ENCODE data around the gene FAM53B. TPM values are rescaled to one million over a fixed set of nuclear protein-coding genes. Genes with fewer than 3 reads are reported as not detected.
A peak's percentile ranks its signal among the peaks of the same experiment; 100 is the strongest.

FAM53B gene
- total RNA-seq, 1 donor from 2014 or later = 19.3 TPM

GRCh38 chr10:124647421-124648130 lies 96.6 kb downstream of the FAM53B start:
- DNase-seq (ENCODE audit: low spot score) = peak; percentile 51

GRCh38 chr10:124646483-124647352 lies 97.5 kb downstream of the FAM53B start:
- DNase-seq (ENCODE audit: low spot score) = peak; percentile 87

- no peak for DNase-seq (ENCODE audit: low spot score)
Observed at GRCh38 chr10:124645467-124646095, 98.6 kb downstream of the FAM53B start.

- no peak for DNase-seq (ENCODE audit: low spot score)
Observed at GRCh38 chr10:124644771-124645415, 99.3 kb downstream of the FAM53B start.

GRCh38 chr10:124644236-124644635 lies 99.9 kb downstream of the FAM53B start:
- no peak for DNase-seq (ENCODE audit: low spot score)

- no peak for DNase-seq (ENCODE audit: low spot score)
Observed at GRCh38 chr10:124643330-124644009, 100.7 kb downstream of the FAM53B start.

GRCh38 chr10:124642088-124642710 lies 102.0 kb downstream of the FAM53B start:
- no peak for DNase-seq (ENCODE audit: low spot score)

- peak; percentile 81 for DNase-seq (ENCODE audit: low spot score)
Observed at GRCh38 chr10:124641282-124642087, 102.7 kb downstream of the FAM53B start.

GRCh38 chr10:124640538-124641231 lies 103.5 kb downstream of the FAM53B start:
- DNase-seq (ENCODE audit: low spot score) = no peak

- DNase-seq (ENCODE audit: low spot score) = no peak
Observed at GRCh38 chr10:124640056-124640455, 104.1 kb downstream of the FAM53B start.

- no peak for DNase-seq (ENCODE audit: low spot score)
Observed at GRCh38 chr10:124639646-124640045, 104.5 kb downstream of the FAM53B start.

- no peak for DNase-seq (ENCODE audit: low spot score)
Observed at GRCh38 chr10:124639206-124639605, 105.0 kb downstream of the FAM53B start.

GRCh38 chr10:124637746-124638145 lies 106.4 kb downstream of the FAM53B start:
- no peak for DNase-seq (ENCODE audit: low spot score)

- DNase-seq (ENCODE audit: low spot score) = no peak
Observed at GRCh38 chr10:124637091-124637700, 107.0 kb downstream of the FAM53B start.

- DNase-seq (ENCODE audit: low spot score) = no peak
Observed at GRCh38 chr10:124636271-124636995, 107.7 kb downstream of the FAM53B start.

GRCh38 chr10:124632566-124632965 lies 111.6 kb downstream of the FAM53B start:
- DNase-seq (ENCODE audit: low spot score) = peak; percentile 48

GRCh38 chr10:124632064-124632531 lies 112.1 kb downstream of the FAM53B start:
- no peak for DNase-seq (ENCODE audit: low spot score)

- DNase-seq (ENCODE audit: low spot score) = no peak
Observed at GRCh38 chr10:124630551-124630950, 113.6 kb downstream of the FAM53B start.
